Activated CD4-positive, alpha-beta T cell treated with anti-CD3 and anti-CD28 coated beads, Interleukin-2, amount 10 ng/mL, durations not matched to agents 24 days and 14 days (primary cell): ENCODE data around the gene MITF. TPM values are rescaled to one million over a fixed set of nuclear protein-coding genes. Genes with fewer than 3 reads are reported as not detected.

ENCODE experiments used
- DNase-seq: peaks from one replicate; pipeline ENCODE4 v3.0.0; 2022
- H3K27ac Mint-ChIP-seq: one replicate; pipeline ENCODE4 v1.8.0; 2022; ENCODE audit warnings: mild to moderate bottlenecking, mixed read lengths
- H3K27me3 Mint-ChIP-seq: one replicate; pipeline ENCODE4 v1.8.0; 2022; ENCODE audit warnings: mixed read lengths
- H3K36me3 Mint-ChIP-seq: one replicate; pipeline ENCODE4 v1.8.0; 2022; ENCODE audit warnings: low read depth, mild to moderate bottlenecking, mixed read lengths
- H3K4me1 Mint-ChIP-seq: one replicate; pipeline ENCODE4 v1.8.0; 2021; ENCODE audit warnings: mixed read lengths
- H3K4me3 Mint-ChIP-seq: one replicate; pipeline ENCODE4 v1.8.0; 2022; ENCODE audit warnings: mild to moderate bottlenecking, moderate library complexity, mixed read lengths
- H3K9me3 Mint-ChIP-seq: one replicate; pipeline ENCODE4 v1.8.0; 2021; ENCODE audit warnings: mixed read lengths
- intact Hi-C: fragments of 100-400 bp; cut with micrococcal nuclease; formaldehyde crosslinking; loops from one replicate; pipeline ENCODE4 v1.15.1; 2023
- total RNA-seq: library from RNA; stranded (reverse); gene quantifications from 2 replicates; pipeline ENCODE4 v1.2.3, GENCODE V29; 2022

Gene MITF
- total RNA-seq, 1 donor from 2014 or later: 0.16 TPM

DNA sequence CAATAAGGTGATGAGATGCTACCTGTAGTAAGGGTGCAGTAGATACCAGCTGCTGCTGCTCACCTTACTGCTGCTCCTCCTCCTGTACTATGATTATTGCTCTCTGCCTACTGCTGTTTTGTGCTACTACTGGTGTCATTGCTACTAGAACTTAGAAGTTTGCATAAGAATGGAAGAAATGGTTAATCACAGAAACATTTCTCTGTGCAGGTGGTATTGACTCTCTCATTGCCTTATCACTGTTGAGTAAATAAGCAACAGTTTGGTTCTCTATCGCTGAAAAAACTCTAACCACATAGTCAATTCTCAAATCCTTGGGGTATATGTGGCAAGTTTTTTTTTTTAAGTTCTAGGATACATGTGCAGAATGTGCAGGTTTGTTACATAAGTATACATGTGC lies 16.5 kb downstream of the MITF start:
- Mint-ChIP-seq H3K4me3 (no peak overlapping the region), H3K36me3 (no peaks in the 10 kb centered on the region), H3K9me3 (no peaks in the 10 kb centered on the region), H3K27ac (no peak overlapping the region), H3K27me3 (no peaks in the 10 kb centered on the region), H3K4me1 (no peaks in the 10 kb centered on the region)
- no peak for DNase-seq
- intact Hi-C loops: no loop called here

DNA sequence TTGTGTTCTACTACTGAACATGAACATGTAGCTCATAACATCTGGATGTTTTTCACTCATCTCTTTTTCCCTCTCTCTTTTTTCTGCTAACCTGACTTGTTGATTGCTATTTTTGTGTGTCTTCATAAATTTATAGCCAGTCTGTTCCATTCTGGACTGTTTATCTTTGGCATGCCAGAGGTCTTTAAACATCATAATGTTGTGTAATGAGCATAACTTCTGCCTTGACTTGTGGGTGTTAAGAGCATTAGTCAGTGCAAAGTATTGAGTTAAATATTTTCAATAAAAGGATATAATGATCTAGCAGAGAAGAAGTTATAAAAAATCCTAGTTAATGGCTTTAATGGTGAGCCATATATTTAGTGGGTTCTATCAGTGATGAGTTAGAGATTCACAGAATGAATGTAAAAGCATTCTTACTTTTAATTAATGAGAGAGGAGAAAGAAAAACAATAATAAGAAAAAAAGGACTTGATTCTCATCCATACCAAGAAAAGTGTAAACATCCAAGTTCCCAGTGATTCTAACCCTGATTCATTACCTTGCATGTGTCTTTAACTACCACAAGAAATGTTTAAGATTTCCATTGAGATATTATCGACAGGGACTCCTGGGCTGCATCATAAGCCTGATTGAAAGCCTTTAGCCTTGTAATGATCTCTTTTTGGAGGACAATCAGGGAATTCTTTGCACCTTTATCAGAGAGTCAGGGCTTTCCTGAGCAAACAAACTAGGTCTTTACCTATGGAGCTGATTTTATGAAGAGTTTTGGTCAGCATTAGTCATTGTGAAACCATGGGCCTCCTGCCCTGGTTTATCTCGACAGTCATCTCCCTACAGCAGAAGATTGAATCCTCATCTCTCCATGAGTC lies 22.9 kb downstream of the MITF start:
- Mint-ChIP-seq H3K27ac (no peak overlapping the region), H3K9me3 (no peaks in the 10 kb centered on the region), H3K36me3 (no peaks in the 10 kb centered on the region), H3K4me3 (no peak overlapping the region), H3K27me3 (peaks cover 1% of the 10 kb centered on the region), H3K4me1 (peaks cover 3% of the 10 kb centered on the region)
- DNase-seq: no peak
- intact Hi-C loops: no loop called here

DNA sequence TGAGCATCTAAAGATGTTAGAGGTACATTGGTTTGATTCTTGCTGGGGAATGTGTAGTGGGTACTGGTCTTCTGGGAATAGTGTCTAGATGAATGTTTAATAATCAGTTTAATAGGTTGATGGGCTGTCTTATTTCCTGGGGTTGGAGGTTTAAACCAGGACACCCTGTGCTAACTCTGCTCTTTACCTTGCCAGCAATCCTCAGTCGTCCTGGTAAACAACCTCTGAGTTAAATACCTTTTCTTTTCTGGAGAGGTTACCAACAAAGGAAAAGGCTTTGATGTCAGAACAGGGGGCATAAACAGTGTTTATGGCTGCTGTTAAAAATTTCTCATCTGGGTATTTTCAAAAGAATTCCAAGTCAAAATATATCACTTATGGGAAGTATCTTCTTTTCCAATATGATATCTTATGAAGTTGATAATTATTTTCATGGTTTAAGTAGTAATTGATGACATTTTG lies 23.5 kb downstream of the MITF start:
- intact Hi-C loops: no loop called here
- H3K4me1 Mint-ChIP-seq: peaks cover 3% of the 10 kb centered on the region
- H3K9me3 Mint-ChIP-seq: no peaks in the 10 kb centered on the region
- H3K36me3 Mint-ChIP-seq: no peaks in the 10 kb centered on the region
- no peak overlapping the region for H3K4me3 Mint-ChIP-seq
- peaks cover 1% of the 10 kb centered on the region for H3K27me3 Mint-ChIP-seq
- no peak for DNase-seq
- H3K27ac Mint-ChIP-seq: no peak overlapping the region

DNA sequence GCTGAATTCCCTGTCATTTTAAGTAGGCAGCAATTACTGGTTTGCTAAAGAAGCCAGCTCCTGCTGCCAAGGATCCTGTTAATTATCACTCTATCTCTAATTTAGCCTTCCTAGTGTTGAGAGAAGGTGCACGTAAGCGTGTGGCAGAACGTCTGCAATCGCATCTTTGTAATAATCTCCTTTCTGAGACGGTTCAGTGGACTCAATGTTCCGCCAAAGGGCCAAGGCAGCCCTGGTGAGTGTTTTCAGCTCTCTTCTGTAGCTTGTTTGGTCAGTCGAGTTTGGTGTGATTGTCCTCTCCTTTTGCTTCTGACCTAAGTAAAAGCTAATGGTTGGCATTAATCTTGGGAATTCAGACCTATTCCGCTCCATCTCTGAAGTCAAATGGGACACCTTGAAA lies 24.2 kb downstream of the MITF start:
- H3K4me3 Mint-ChIP-seq: no peak overlapping the region
- H3K36me3 Mint-ChIP-seq: no peaks in the 10 kb centered on the region
- intact Hi-C loops: no loop called here
- H3K9me3 Mint-ChIP-seq: no peaks in the 10 kb centered on the region
- DNase-seq: no peak
- H3K27ac Mint-ChIP-seq: no peak overlapping the region
- H3K4me1 Mint-ChIP-seq: peaks cover 3% of the 10 kb centered on the region
- peaks cover 1% of the 10 kb centered on the region for H3K27me3 Mint-ChIP-seq

DNA sequence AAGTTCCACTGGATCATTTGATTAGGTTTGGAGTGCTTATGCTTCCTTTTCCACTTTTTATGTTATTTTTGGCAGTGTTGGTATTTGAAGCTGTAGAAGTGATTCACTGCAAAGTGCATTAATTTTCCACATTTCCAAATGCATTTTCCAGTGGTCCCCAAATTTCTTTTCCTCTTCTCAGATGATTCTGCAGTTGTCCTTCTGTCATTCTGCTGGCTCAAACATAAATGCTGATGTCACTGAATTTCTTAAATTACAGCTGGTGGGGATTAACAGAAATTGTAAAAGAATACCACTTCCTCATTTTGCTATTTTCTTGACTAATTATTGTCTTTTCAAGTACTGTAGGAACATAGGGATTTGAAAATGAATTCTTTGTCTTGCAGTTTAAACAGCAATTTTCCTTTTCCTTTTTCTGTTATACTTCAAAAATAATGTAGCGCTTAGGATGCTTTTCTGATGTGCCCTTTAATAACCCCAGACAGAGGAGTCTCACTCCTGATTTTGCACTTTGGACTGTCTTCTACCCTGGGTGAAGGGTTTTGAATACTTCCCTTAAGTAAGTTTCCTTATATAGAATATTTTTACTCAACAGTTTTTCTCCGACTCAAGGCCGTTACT lies 25.0 kb downstream of the MITF start:
- H3K27ac Mint-ChIP-seq: no peak overlapping the region
- no peaks in the 10 kb centered on the region for H3K9me3 Mint-ChIP-seq
- H3K4me3 Mint-ChIP-seq: no peak overlapping the region
- H3K27me3 Mint-ChIP-seq: peaks cover 1% of the 10 kb centered on the region
- intact Hi-C loops: no loop called here
- DNase-seq: no peak
- no peaks in the 10 kb centered on the region for H3K36me3 Mint-ChIP-seq
- H3K4me1 Mint-ChIP-seq: peaks cover 3% of the 10 kb centered on the region

DNA sequence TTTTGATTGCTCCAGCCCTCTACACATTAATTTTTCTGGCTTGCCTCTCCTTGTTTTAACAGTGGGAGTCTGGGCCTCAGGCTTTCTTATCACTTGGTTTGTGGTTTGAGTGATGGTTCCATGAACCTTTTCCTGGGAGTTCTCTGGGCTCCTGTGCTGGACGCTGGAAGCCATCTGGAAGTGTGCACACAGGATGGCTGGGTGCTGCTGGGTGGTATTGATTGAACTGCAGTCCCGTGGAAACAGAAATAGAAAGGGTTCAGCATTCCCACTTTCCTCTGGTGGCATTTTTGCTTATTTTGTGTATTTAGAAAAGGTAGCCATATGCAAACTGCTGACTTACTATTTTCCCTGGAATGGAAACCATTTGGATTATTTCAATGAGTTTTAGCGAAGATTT lies 25.6 kb downstream of the MITF start:
- Mint-ChIP-seq H3K4me3 (no peak overlapping the region), H3K4me1 (peaks cover 3% of the 10 kb centered on the region), H3K27me3 (peaks cover 1% of the 10 kb centered on the region), H3K9me3 (no peaks in the 10 kb centered on the region), H3K36me3 (no peaks in the 10 kb centered on the region), H3K27ac (no peak overlapping the region)
- no peak for DNase-seq
- intact Hi-C loops: no loop called here

DNA sequence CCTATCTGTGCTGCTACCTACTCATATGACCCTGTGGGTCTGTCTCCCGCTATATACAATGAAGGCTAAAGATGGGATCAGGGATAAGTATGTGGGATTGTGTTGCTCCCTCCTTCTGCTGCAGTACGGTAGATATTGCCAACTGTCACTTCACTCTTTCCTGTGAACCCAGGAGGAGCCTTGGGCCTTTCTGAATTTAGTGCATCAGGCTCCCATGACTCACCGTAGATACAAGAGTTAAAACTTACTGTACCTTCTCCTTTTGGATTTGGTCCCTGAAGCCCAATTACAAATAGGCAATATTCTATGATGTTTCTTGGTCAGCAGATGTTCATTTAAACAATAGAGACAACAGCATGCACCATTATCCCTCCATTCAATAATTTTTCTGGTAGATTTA lies 27.4 kb downstream of the MITF start:
- no peaks in the 10 kb centered on the region for H3K27me3 Mint-ChIP-seq
- no peak overlapping the region for H3K4me3 Mint-ChIP-seq
- intact Hi-C loops: no loop called here

DNA sequence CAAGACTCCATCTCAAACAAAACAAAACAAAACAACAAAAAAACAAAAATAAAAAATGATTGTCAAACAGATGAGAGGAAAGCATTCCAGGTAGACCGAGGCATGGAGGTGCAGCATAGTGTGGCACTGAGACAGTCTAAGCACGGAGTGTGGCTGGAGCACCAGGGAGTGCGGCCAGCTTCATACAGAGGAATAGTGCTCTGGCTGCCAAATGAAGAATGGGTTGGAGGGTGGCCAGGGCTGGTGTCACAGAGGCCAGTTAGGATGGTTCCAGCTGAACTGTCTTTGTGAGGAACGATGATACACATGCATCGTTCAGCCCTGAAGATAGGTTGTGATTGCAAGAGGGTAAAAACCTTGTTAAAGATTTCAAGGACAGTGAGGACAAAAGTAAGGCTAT lies 28.3 kb downstream of the MITF start:
- intact Hi-C loops: no loop called here
- no peak overlapping the region for H3K4me3 Mint-ChIP-seq
- no peaks in the 10 kb centered on the region for H3K9me3 Mint-ChIP-seq
- no peaks in the 10 kb centered on the region for H3K36me3 Mint-ChIP-seq
- H3K27ac Mint-ChIP-seq: no peak overlapping the region
- DNase-seq: no peak
- peaks cover 2% of the 10 kb centered on the region for H3K4me1 Mint-ChIP-seq
- no peaks in the 10 kb centered on the region for H3K27me3 Mint-ChIP-seq

More for the DNA sequence above, 27.4 kb downstream of the MITF start:
- DNase-seq: no peak
- Mint-ChIP-seq H3K9me3 (no peaks in the 10 kb centered on the region), H3K4me1 (peaks cover 3% of the 10 kb centered on the region), H3K36me3 (no peaks in the 10 kb centered on the region), H3K27ac (no peak overlapping the region)

DNA sequence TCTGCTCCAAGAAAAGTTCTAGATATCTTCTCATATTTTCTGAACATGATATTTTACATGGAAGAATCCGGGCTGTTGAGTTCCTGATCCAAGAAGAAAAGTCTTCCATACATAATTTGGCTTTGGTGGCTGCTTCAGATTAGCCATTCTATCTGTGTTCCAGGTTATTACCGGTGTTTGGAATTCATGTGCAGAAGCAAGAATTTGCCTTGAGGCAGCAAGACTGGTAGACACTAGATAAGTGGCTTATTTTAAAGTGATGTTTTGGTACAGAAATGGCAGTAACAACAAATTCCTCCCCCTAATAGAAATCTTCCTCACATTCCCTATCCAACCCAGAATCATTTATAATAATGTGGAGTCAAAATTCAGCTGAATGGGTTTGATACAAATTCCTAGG lies 29.2 kb downstream of the MITF start:
- DNase-seq: no peak
- intact Hi-C loops: no loop called here

DNA sequence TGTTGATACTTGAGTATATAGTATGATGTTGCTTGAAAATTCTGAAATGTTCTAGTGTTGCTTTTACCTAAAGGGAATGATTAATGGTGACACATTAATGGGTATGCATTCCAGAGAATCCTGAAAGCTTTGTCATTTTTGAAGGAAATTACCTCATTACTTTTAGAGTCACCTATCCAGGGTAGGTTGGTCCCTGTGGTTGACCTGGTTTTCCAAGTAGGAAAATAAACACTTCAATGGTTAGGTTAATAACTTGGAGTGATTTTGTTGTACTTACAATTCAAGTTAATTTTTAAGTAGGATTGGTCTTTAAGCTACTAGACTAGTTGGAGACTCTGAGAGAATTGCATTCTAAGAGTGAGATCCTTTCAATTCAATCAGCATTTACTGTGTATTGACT lies 31.0 kb downstream of the MITF start:
- DNase-seq: no peak
- H3K27ac Mint-ChIP-seq: no peak overlapping the region
- H3K4me1 Mint-ChIP-seq: no peaks in the 10 kb centered on the region
- intact Hi-C loops: no loop called here
- no peak overlapping the region for H3K4me3 Mint-ChIP-seq
- H3K27me3 Mint-ChIP-seq: no peaks in the 10 kb centered on the region
- no peaks in the 10 kb centered on the region for H3K36me3 Mint-ChIP-seq
- H3K9me3 Mint-ChIP-seq: no peaks in the 10 kb centered on the region

More for the DNA sequence above, 29.2 kb downstream of the MITF start:
- no peaks in the 10 kb centered on the region for H3K36me3 Mint-ChIP-seq
- H3K27ac Mint-ChIP-seq: no peak overlapping the region
- H3K9me3 Mint-ChIP-seq: no peaks in the 10 kb centered on the region
- no peaks in the 10 kb centered on the region for H3K27me3 Mint-ChIP-seq
- H3K4me1 Mint-ChIP-seq: no peaks in the 10 kb centered on the region
- no peak overlapping the region for H3K4me3 Mint-ChIP-seq

DNA sequence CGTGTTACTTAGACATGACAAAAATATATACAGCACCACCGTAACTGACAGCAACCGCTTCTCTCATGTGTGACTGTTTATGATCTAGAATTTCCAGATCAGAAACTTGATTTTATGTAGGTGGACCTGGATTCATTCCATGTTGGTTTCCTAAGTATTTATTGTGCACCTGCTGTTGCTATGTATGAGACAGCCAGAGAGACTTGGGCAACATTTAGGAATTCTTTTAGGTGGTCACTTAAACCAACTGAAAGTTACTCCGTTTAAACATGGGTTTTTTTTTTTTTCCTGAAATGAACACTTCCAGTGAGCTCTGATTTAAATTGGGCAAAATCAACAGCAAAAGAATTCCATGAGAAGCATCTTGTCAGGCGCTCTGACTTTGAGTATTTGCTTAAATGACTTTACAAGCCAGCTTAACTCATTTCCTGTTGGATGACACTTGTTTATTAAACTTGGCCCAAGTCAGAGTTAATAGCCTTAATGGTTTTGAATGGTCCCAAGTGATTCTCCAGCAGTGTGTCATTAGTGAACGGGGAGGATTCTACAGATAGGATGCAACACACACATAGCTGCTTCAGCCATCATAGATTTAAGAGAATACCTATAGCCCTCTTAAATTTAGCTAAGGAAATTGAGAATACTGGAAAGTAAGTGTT lies 31.8 kb downstream of the MITF start:
- no peaks in the 10 kb centered on the region for H3K27me3 Mint-ChIP-seq
- H3K4me1 Mint-ChIP-seq: no peaks in the 10 kb centered on the region
- no peak overlapping the region for H3K4me3 Mint-ChIP-seq
- no peaks in the 10 kb centered on the region for H3K9me3 Mint-ChIP-seq
- no peak overlapping the region for H3K27ac Mint-ChIP-seq
- no peaks in the 10 kb centered on the region for H3K36me3 Mint-ChIP-seq
- DNase-seq: no peak
- intact Hi-C loops: no loop called here

DNA sequence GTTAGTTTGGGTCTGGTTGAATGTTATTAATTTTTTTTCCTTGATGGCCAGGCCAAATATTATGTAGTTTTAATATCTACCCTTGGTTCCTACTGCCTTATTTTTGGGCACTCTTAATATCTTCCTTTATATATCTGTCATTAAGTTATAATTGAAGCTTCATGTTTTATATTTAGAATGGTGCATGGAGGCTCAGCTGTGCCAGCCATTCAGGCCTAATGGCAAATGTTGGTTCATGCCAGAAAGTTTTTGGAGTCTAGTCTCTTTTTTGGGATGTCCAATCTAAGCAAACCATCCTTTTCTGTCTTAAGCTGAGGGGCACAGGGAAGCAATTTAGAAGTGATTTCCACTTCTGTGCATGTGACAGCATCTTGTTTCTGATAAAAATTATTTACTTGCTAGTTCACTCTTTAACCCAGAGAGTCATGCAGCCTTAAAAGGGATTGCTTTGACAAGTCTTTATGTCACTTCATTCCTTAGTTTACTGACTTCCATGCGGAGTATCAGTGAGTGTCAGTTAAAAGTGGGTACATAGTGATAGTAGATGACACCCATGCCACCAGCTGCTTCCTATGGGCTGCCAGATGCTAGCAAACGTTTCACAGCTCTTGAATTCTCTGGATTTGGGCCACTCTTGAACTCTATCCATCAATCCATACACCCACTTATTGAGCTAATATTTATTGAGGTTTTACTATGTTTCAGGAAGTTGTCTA lies 33.0 kb downstream of the MITF start:
- intact Hi-C loops: no loop called here
- Mint-ChIP-seq H3K9me3 (no peaks in the 10 kb centered on the region), H3K4me3 (no peak overlapping the region), H3K4me1 (no peaks in the 10 kb centered on the region), H3K27ac (no peak overlapping the region), H3K36me3 (no peaks in the 10 kb centered on the region), H3K27me3 (no peaks in the 10 kb centered on the region)
- no peak for DNase-seq

DNA sequence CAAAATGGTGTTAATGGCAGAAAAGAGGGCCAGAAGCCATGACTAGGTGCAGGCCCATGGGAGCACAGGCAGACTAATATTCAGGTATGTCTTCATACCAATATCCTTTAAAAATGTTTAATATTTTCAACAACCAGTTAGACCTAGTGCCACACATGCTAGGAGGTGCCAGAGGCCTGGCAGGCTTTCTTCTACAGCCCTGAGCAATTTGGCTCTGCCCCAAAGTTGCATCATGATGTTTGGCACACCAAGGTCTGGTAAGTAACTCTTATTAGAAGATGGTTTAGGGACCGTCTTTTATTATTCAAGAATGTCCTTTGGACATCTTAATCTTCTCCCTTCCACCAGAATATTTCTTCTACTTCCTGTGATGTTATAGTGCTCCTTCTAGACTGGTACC lies 34.8 kb downstream of the MITF start:
- Mint-ChIP-seq H3K27me3 (no peaks in the 10 kb centered on the region), H3K9me3 (no peaks in the 10 kb centered on the region), H3K27ac (no peak overlapping the region), H3K36me3 (no peaks in the 10 kb centered on the region), H3K4me1 (no peaks in the 10 kb centered on the region), H3K4me3 (no peak overlapping the region)
- DNase-seq: no peak
- intact Hi-C loops: no loop called here

DNA sequence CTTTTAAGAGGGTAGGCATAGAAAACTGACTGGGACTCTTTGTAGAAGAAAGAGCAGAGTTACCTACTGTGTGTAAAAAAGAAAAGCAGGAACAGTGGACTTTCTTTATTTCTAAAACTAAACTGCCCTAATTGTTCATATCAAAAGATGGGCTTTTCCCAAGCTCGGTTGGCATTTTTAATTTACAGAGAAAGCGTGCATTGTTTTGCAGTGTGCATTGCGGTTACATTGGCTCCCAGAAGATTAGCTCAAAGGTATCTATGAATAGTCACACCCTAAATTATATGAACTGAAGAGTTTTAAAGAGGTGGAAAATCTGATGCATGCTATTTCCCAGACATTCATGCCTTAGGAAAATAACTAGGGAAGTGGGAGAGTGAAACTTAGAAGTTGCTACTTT lies 36.5 kb downstream of the MITF start:
- no peaks in the 10 kb centered on the region for H3K27me3 Mint-ChIP-seq
- no peaks in the 10 kb centered on the region for H3K36me3 Mint-ChIP-seq
- H3K4me3 Mint-ChIP-seq: no peak overlapping the region
- H3K9me3 Mint-ChIP-seq: no peaks in the 10 kb centered on the region
- no peaks in the 10 kb centered on the region for H3K4me1 Mint-ChIP-seq
- intact Hi-C loops: no loop called here
- no peak overlapping the region for H3K27ac Mint-ChIP-seq
- no peak for DNase-seq
